Ramos (cell line): ENCODE results near the gene FLACC1.
"Not testable (repeated sequence)": the region's sequence is repeated elsewhere in the genome, so short reads cannot be mapped to it uniquely, and the experiment has no call there.

Experiments
- in situ Hi-C: fragments of 300-500 bp; cut with MboI; formaldehyde crosslinking; loops from one replicate; pipeline ENCODE4 v1.14.3; 2022; ENCODE audit warnings: low sequenced_read_pairs; ENCODE audit not compliant: unreplicated experiment

Gene FLACC1

GRCh38 chr2:201350879-201351278 lies 6.3 kb downstream of the FLACC1 start:
- in situ Hi-C loops: no loop called here

DNA sequence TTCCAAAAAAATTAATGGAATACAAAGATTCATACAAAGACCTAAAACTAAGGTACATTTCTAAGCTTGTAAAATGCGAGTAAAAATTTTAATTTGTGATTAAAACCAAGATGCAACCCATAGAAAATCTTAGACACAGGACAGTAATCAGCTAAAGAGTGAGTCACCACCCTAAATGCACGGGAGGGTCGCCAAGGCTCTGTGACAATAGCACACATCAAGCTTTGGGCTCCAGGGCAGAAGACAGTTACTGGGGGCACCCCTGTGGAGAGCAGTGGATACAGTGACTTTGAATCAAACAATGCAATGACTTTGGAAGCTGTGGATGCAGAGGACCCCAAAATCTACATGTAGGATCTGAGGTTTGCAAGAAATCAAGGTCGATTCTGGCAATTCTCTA lies 7.5 kb downstream of the FLACC1 start:
- in situ Hi-C loops: no loop called here

DNA sequence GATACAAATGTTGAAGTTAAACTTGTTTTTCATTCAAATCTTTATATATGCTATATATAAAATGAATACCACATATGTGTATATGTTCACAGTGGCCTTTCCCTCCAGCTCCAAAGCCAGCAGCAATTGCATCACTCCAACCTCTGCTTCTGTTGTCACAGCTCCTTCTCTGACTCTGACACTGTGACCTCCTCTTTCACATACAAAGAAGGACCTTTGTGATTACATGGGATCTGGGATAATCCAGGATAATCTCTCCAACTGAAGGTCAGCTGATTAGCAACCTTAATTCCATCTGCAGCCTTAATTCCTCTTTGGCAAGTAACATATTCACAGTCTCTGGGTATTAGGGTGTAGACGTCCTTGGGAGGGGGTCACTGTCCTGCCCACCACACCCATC lies 8.4 kb downstream of the FLACC1 start:
- in situ Hi-C loops: no loop called here

- in situ Hi-C loops: no loop called here
Measured at GRCh38 chr2:201347138-201347537, 10.0 kb downstream of the FLACC1 start.

- in situ Hi-C loops: no loop called here
Measured at GRCh38 chr2:201345625-201346213, 11.4 kb downstream of the FLACC1 start.

- in situ Hi-C loops: no loop called here
Measured at GRCh38 chr2:201344663-201345366, 12.3 kb downstream of the FLACC1 start.

- in situ Hi-C loops: no loop called here
Measured at GRCh38 chr2:201343559-201343958, 13.6 kb downstream of the FLACC1 start.

DNA sequence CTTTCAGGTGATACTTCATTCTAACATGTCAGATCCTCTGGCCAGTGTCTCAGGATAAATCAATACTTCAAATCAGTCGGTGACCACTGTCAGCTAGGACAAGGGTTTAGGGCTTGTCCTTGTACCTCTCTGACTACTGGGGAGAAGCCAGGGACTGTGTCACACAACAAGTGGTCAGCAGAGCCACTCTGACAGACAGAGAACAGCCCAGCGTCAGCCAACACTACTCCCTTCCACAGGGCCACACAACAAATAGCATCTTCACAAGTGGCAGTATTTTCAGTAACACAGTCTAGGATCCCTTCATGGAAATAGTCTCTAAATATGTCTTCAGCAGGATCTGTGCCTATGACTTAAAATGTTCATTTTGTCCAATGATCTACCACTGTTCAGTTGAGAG lies 14.2 kb downstream of the FLACC1 start:
- in situ Hi-C loops: no loop called here

- in situ Hi-C loops: no loop called here
Measured at GRCh38 chr2:201329409-201329808, 27.7 kb downstream of the FLACC1 start.

DNA sequence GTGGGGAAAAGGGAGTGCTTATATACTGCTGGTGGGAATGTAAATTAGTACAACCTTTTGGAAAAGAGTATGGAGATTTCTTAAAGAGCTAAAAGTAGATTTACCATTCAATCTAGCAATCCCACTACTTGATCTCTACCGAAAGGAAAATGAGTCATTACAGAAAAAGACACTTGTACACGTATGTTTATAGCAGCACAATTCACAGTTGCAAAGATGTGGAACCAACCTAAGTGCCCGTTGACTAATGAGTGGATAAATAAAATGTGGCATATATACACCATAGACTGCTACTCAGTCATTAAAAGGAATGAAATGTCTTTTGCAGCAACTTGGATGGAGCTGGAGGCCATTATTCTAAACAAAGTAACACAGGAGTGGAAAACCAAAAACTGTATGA lies 29.5 kb downstream of the FLACC1 start:
- in situ Hi-C loops: no loop called here

- in situ Hi-C loops: no loop called here
Measured at GRCh38 chr2:201322772-201323171, 34.4 kb downstream of the FLACC1 start.

GRCh38 chr2:201320701-201321100 lies 36.4 kb downstream of the FLACC1 start:
- in situ Hi-C loops: no loop called here

- in situ Hi-C loops: no loop called here
Measured at GRCh38 chr2:201320257-201320656, 36.9 kb downstream of the FLACC1 start.

DNA sequence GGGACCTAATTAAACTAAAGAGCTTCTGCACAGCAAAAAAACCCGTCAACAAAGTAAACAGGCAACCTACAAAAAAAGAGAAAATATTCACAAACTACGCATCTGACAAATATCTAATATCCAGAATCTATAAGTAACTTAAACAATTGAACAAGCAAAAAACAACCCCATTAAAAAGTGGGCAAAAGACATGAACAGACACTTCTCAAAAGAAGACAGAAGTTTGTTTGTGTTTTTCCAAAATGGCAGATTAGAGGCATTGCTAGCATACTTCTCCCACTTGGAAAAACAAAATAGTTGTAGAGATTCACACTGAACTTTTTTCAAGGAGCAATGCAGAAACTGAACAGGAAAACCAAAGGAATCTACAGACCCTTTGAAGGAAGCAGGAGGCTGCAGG lies 37.6 kb downstream of the FLACC1 start:
- in situ Hi-C loops: no loop called here

DNA sequence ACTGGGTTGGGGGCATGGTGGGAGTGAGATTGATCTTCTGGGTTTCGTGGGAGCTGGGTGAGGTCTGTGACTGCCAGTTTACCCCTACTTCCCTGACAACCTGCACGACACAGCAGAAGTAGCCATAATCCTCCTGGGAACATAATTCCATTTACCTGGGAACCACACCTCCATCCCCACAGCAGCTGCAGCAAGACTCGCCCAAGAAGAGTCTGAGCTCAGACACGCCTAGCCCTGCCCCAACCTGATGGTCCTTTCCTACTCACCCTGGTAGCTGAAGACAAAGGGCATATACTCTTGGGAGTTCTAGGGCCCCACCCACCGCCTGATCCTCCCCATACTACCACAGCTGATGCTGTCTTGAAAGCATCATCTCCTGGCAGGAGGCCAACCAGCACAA lies 43.8 kb downstream of the FLACC1 start:
- in situ Hi-C loops: no loop called here

GRCh38 chr2:201308914-201309313 lies 48.2 kb downstream of the FLACC1 start:
- in situ Hi-C loops: no loop called here

DNA sequence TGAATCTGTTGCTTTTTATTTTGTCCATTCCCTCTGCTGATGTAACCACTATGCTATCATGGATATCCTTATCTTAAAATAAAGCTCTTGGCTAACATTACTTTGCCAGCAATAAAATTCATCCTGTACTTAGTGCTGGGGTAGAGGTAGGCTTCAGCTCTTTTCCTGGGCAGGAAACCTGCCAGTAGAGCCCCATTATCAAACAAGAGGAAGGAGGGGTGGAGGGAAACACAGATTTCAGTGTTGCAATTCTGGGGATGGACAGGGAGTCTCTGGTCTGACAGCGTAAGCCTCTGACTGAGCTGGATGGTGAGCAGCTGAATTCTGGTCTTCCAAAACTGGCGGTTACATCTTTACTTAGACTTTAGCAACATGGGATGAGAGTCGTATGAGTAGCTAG lies 49.3 kb downstream of the FLACC1 start:
- in situ Hi-C loops: no loop called here

DNA sequence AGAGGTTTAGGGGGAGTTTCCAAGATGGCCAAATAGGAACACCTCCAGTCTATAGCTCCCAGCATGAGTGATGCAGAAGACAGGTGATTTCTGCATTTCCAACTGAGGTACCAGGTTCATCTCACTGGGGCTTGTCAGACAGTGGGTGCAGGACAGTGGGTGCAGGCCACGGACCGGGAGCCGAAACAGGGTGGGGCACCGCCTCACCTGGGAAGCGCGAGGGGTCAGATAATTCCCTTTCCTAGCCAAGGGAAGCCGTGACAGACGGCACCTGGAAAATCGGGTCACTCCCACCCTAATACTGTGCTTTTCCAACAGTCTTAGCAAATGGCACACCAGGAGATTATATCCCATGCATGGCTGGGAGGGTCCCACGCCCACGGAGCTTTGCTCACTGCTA lies 57.2 kb downstream of the FLACC1 start:
- in situ Hi-C loops: not testable (repeated sequence)

DNA sequence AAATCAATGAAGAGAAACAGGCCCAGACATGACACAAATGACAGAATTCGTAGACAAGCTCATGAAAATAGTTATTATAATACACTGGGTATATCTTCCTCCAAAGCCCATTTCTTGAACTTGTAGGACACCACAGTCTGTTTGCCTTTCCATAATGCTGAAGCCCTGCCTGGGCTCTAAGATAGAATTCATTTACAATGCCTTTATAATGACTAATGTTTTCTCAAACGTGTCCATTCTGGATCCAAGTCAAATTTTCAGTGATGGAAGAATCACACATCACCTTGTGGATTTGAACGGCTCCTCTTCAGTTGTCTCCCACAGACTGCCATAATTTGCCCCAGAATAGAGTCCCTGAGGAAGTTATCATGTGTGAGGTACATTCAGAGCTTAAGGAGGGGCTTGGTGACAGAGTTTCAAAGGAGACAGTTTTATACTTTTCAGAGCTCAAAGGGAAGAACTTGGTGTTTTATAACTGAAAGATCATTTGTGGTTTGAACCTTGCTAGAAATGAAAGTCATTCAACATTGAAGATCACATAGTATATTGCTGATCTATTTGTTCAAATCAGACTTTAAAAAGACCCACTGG lies 58.6 kb downstream of the FLACC1 start:
- in situ Hi-C loops: no loop called here

- in situ Hi-C loops: not testable (repeated sequence)
Measured at GRCh38 chr2:201290457-201291148, 66.5 kb downstream of the FLACC1 start.

DNA sequence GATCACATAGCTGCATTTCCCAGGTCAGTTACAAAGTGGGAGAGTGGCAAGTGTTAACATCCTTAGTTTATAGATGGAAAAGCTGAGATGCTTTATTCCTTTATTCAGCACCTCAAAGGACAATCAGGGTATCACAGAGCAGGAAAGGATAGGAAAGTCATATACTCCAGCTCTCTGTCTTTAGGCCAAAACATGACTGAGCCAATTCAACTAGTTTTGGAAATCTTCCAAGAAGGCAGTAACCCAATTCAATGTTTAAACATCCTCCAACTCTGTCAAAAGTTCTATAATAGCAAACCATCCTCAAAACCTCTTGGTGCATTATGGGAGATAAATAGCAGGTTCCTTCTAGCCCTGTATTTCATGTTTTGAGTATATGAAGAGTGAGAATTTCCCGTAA lies 71.6 kb downstream of the FLACC1 start:
- in situ Hi-C loops: no loop called here
